Middle frontal gyrus (tissue), 1 donor: Measurements from ENCODE around the gene FAN1.
"Not testable (repeated sequence)": the region's sequence is repeated elsewhere in the genome, so short reads cannot be mapped to it uniquely, and the experiment has no call there.

ENCODE experiments used
- DNase-seq: peaks from one replicate; pipeline ENCODE4 v3.0.0-alpha.2; 2015; ENCODE audit warnings: low spot score; ENCODE audit errors: extremely low spot score

Gene FAN1

GRCh38 chr15:30903497-30904187, at the start of gene FAN1:
TSS of gene FAN1 (plus strand) at chr15:30903915. CDS start at chr15:30904664, 749 bp downstream.
- DNase-seq: peak; percentile 82

DNA sequence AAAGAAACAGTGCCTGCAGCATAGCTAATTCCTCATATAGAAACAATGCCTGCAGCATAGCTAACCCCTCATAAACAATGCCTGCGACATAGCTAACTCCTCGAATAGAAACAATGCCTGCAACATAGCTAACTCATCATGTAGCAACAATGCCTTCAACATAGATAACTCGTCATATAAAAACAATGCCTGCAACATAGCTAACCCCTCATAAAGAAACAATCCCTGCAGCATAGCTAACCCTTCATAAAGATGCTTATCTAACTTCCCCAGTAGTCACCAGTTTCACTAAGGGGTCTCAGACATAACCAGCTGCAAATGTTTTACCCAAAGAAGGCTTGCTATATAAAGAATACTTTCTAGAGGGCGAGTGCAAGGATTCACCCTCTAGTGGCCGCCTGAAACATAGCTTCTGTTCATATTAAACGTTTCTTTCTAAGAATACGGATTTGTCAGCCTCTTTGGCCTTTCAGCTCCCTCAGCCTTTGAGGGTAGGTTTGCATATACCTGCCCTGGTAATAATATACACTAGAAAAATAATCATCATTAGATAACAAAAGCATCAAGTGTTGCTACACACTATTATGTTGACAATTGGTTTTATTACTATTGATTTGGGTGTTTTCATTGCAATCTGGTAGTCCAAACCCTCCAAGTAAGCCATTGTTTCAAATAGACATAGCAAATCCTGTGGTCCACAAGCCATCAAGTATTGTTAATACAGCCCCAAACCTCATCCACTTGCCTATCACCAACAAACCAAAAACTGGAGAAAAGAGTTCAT, 44.4 kb upstream of the FAN1 start:
- no peak for DNase-seq

- DNase-seq: no peak
These were observed 38.5 kb upstream of the FAN1 start for GRCh38 chr15:30865257-30865656.

- DNase-seq: no peak
These were observed 33.0 kb upstream of the FAN1 start for GRCh38 chr15:30870681-30871080.

DNA sequence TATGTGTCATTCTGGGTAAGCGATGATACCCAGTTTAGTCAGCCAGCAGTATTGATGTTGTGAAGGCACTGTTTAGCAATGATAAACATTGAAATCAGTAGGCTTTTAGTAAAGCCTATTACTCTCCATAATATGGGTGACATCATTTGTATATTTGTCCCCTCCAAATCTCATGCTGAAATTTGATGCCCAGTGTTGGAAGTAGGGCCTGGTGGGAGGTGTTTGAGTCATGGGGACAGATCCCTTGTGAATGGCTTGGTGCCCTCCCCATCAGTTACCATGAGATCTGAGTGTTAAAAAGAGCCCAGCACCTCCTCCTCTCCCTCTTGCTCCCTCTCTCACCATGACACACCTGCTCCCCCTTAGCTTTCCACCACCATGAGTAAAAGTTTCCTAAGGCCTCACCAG, 31.4 kb upstream of the FAN1 start:
- DNase-seq: no peak

DNA sequence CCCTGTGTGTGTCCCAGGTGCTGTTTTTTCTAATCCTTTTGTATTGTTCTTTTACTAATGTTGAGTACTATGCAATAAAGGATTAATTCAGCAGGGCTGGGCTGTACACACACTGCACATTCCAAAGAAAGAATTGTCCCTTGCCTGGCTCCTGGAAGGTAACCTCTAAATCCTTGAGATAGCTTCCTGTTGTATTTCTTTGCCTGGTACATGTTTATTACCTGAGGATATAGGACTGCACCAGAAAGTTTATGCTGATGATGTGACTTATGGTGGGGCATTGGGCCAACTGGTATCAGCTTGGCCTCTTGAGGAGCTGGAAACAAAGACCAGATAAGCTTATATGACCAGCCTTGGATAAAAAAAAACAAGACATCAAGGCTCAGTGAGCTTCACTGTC, 26.6 kb upstream of the FAN1 start:
- no peak for DNase-seq

GRCh38 chr15:30878515-30878914, 25.2 kb upstream of the FAN1 start:
- DNase-seq: no peak

DNA sequence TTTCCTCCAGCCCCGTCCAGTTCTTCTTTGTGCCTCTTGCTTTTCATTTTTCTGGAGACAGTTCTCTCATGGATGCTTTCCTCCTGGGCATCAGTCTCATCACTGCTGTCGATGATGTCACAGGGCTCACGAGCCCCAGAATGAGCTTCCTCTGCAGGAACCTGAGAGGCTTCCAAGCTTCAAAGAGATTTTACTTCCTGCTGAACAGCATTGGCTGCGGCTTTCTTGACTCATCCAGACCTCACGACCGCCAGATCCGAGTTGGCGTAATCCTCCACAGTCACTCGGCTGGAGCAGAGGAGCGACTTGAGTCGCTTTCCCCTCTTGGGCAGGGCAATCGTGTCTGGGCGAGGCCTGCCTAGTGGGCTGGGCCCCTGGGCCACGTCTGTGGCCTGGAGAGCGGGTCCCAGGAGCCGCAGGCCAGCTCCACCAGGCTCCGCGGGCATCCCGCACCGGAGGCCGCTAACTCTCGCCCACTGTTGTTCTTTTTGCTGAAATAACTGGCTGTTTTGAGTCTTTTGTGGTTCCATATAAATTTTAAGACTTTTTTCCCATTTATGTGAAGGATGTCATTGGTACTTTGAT, 20.8 kb upstream of the FAN1 start:
- DNase-seq: no peak

DNA sequence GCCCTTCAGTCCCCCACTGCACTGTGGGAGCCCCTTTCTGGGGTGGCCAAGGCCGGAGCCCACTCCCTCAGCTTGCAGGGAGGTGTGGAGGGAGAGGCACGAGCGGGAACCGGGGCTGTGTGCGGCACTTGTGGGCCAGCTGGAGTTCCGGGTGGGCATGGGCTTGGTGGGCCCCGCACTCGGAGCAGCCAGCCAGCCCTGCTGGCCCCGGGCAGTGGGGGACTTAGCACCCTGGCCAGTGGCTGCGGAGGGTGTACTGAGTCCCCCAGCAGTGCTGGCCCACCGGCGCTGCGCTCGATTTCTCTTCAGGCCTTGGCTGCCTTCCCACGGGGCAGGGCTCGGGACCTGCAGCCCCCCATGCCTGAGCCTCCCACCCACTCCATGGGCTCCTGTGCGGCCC, 20.0 kb upstream of the FAN1 start:
- DNase-seq: not testable (repeated sequence)

GRCh38 chr15:30885814-30886213, 17.9 kb upstream of the FAN1 start:
- DNase-seq: no peak

- no peak for DNase-seq
These were observed 14.5 kb upstream of the FAN1 start for GRCh38 chr15:30889196-30889595.

DNA sequence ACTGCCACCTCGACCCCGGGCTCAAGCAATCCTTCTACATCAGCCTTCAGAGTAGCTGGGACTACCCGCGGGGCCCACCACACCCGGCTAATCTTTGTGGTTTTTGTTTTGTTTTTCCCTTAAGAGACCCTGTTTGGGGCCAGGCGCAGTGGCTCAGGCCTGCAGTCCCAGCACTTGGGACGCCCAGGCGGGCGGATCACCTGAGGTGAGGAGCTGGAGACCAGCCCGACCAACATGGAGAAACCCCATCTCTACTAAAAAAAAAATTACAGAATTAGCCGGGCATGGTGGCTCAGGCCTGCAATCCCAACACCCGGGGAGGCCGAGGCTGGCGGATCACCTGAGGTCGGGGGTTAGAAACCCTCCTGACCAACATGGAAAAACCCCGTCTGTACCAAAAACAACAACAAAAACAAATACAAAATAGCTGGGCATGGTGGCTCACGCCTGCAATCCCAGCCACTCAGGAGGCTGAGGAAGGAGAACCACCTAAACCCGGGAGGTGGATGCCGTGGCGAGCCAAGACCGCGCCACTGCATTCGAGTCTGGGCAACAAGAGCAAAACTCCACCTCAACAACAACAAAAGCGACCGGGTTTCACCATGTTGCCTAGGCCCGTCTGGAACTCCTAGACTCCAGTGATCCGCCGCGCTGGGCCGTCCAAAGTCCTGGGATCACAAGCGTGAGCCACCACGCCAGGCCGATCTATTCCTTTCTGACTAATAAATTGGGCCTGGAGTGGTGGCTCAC, 8.1 kb upstream of the FAN1 start:
- no peak for DNase-seq

DNA sequence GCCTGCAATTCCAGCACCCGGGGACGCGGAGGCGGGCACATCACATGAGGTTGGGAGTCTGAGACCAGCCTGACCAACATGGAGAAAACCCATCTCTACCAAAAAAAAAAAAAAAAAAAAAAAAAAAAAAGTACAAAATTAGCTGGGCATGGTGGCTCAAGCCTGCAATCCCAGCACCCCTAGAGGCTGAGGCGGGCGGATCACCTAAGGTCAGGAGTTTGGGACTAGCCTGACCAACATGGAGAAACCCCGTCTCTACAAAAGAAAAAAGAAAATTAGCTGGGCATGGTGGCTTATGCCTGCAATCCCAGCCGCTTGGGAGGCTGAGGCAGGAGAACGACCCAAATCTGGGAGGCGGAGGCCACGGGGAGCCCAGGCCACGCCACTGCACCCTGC, 7.5 kb upstream of the FAN1 start:
- DNase-seq: no peak

DNA sequence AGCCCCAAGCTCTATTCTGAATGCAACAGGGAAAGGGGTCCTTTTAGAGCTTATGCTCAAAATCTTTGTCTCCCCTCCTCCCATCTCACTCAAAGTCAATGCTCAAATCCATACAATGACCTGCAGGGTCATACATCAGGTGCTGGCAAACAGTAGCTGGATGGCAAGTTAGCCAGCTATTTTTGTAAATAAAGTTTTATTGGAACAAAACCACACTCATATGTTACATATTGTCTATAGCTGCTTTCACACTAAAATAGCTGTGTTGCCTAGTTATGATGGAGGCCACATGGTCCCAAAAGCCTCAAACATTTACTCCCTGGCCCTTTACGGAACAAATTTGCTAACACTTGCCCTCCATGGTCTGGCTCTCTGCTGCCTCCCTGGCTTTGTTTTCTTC, 1.8 kb upstream of the FAN1 start:
- no peak for DNase-seq

DNA sequence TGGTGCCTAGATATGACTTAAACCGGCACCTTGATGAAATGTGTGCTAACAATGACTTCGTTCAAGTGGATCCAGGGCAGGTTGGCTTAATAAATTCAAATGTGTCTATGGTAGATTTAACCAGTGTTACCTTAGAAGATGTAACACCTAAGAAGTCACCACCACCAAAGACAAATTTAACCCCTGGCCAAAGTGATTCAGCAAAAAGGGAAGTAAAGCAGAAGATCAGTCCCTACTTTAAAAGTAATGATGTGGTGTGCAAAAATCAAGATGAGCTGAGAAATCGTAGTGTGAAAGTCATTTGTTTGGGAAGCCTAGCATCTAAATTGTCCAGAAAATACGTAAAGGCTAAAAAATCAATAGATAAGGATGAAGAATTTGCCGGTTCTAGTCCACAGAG, 1.1 kb downstream of the FAN1 start:
- DNase-seq: no peak

GRCh38 chr15:30905821-30906220, 2.1 kb downstream of the FAN1 start:
- no peak for DNase-seq

DNA sequence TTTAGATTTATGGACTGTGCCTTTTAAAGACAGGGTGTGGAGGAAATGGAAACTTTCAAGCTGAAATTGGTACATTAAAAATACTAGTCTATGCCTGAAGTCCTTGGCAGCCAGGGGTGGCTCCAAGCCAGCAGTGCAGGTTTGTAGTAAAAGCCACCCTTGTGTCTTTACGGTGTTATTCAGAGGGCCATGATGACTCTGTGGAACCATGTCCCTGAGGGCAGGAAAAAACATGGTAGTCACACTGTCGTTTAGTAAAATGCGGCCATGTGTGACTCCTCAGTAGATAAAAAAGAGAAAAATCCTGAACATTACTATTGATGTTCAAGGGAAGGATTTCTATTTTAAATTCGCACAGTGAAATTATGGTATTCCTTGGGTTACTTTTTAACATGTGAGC, 2.7 kb downstream of the FAN1 start:
- no peak for DNase-seq

DNA sequence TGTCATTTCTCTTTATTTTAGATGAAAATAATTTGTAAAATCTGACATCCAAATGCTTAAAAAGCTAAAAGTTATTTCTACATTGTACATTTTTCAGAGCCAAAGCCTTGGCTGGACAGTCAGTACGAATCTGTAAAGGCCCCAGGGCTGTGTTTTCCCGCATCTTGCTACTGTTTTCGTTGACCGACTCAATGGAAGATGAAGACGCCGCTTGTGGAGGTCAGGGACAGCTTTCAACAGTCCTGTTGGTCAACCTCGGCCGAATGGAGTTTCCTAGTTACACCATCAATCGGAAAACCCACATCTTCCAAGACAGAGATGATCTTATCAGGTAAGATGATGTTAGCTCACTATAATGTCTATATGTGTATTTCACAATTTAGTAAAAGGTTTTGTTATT, 10.0 kb downstream of the FAN1 start:
- DNase-seq: no peak

- DNase-seq: no peak
These were observed 13.3 kb downstream of the FAN1 start for GRCh38 chr15:30917013-30917412.

- DNase-seq: no peak
These were observed 14.0 kb downstream of the FAN1 start for GRCh38 chr15:30917675-30918074.

- no peak for DNase-seq
These were observed 14.7 kb downstream of the FAN1 start for GRCh38 chr15:30918366-30918765.
